ENCODE data around the gene MGAT1. TPM values are rescaled to one million over a fixed set of nuclear protein-coding genes. Genes with fewer than 3 reads are reported as not detected.

MGAT1 gene
- total RNA-seq, 6 experiments from 2014 or later: 99.7 to 136 (median 106) TPM

GRCh38 chr5:180739271-180739670, 63.3 kb downstream of the MGAT1 start:
- H3K9me3 ChIP-seq: no peaks in the 10 kb centered on the region
- no peak overlapping the region for H3K27ac ChIP-seq
- DNase-seq (no peak), ATAC-seq (no peak)
- no peaks in the 10 kb centered on the region for H3K36me3 ChIP-seq
- H3K4me1 ChIP-seq: no peaks in the 10 kb centered on the region
- H3K4me3 ChIP-seq: no peak overlapping the region
- H3K27me3 ChIP-seq: no peaks in the 10 kb centered on the region
- TF ChIP-seq, protein P1, sequence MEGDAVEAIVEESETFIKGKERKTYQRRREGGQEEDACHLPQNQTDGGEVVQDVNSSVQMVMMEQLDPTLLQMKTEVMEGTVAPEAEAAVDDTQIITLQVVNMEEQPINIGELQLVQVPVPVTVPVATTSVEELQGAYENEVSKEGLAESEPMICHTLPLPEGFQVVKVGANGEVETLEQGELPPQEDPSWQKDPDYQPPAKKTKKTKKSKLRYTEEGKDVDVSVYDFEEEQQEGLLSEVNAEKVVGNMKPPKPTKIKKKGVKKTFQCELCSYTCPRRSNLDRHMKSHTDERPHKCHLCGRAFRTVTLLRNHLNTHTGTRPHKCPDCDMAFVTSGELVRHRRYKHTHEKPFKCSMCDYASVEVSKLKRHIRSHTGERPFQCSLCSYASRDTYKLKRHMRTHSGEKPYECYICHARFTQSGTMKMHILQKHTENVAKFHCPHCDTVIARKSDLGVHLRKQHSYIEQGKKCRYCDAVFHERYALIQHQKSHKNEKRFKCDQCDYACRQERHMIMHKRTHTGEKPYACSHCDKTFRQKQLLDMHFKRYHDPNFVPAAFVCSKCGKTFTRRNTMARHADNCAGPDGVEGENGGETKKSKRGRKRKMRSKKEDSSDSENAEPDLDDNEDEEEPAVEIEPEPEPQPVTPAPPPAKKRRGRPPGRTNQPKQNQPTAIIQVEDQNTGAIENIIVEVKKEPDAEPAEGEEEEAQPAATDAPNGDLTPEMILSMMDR (IDR thresholded peaks at IDR 0.05): no peak
- TF ChIP-seq POLR2A (IDR thresholded peaks at IDR 0.05): no peak
- 52% methylated on average over 4 of the region's 10 CpGs for WGBS (ENCODE audit: insufficient coverage, low coverage, low lambda C conversion rate, missing lambda C conversion rate)
- intact Hi-C loops (cut with DNase I): no loop called here

DNA sequence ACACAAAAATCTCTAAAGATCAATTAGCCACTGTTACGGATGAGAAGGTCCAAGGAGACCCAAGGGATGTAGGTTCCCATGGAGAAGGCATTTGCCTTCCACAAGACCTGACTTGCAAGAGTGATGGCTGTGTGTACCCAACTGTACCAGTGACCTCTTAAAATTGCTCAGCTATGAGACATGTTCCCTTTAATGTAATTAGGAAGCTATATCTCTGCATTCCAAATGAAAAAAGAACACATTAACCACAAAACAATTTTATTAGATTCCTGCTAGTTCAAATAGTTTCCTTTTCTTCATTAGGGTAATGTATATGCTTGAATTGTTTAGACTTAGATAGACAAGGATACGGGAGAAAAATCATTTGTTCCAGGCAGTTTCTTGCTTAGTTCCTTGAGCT, 66.1 kb downstream of the MGAT1 start:
- intact Hi-C loops (cut with DNase I): no loop called here
- H3K27ac ChIP-seq: no peak overlapping the region
- H3K9me3 ChIP-seq: no peaks in the 10 kb centered on the region
- no peaks in the 10 kb centered on the region for H3K4me1 ChIP-seq
- no peak overlapping the region for H3K4me3 ChIP-seq
- no peaks in the 10 kb centered on the region for H3K27me3 ChIP-seq
- no peak for TF ChIP-seq POLR2A (IDR thresholded peaks at IDR 0.05)
- TF ChIP-seq, protein P1 (IDR thresholded peaks at IDR 0.05): no peak
- no peak for ATAC-seq
- 46% methylated on average over 2 of the region's 2 CpGs for WGBS (ENCODE audit: insufficient coverage, low coverage, low lambda C conversion rate, missing lambda C conversion rate)
- no peaks in the 10 kb centered on the region for H3K36me3 ChIP-seq
- no peak for DNase-seq

Other genes with a start within 250 kb of the MGAT1 start
- 1 to 10 TPM in 1 of 6 experiments, under 1 TPM in 1, not detected in 4; 0.57 to 3.3 TPM for gene SCGB3A1, start 211.3 kb downstream of the MGAT1 start, total RNA-seq
- 10 to 100 TPM in 1 of 6 experiments, 1 to 10 TPM in 5; 5.3 to 15.1 (median 8.0) TPM for gene FLT4, start 153.2 kb downstream of the MGAT1 start, total RNA-seq
- gene OR2Y1, start 62.7 kb downstream of the MGAT1 start, total RNA-seq: not detected
- gene ZFP62, start 58.5 kb upstream of the MGAT1 start, total RNA-seq: 1 to 10 TPM; 3.6 to 9.0 (median 6.0) TPM
- gene BTNL8, start 96.4 kb upstream of the MGAT1 start, total RNA-seq: under 1 TPM; 0.18 to 0.93 (median 0.32) TPM
- gene BTNL3, start 186.0 kb upstream of the MGAT1 start, total RNA-seq: not detected
- gene BTNL9, start 237.5 kb upstream of the MGAT1 start, total RNA-seq: 10 to 100 TPM in 1 of 6 experiments, 1 to 10 TPM in 5; 5.3 to 11.6 (median 7.8) TPM